ENCODE data around the gene IGSF10. TPM values are rescaled to one million over a fixed set of nuclear protein-coding genes. Genes with fewer than 3 reads are reported as not detected.

Gene IGSF10
- polyA plus RNA-seq, 3 donors, result 0.56 to 0.90 (median 0.74) TPM

DNA sequence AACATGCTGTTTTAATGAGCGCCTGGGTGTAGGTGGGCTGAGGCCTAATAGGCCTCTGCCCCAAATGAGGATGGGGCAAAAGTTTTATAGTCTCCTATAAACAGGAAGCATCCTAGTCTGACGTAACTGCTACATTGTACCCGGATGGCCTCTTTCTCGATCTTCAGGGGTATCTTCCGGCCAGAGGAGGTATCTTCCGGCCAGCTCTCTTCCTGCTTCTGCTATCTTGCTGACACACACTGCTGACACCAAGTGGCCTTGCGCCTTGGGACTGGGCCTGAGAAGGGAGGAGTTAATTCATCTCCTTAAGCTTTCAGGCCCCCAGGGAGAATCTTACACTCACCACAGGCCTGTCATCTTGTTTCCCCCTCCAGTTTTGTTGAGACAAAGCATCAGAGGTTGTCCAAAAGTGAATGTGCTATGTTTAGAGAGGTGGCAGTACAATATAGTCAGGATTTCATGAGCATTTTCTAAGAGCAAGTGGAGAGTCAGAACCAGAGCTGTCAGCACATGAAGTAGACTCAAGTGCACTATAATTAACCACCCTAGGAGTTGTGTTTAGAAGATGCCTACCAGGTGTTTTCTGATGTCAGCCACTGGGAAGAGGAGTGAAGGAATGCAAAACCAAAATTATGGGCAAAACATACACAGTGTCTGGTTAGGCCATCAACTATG is 15.6 kb upstream of the IGSF10 start:
- 59 to 87% (median 66%) methylated on average over 7 of the region's 7 CpGs for WGBS, 3 donors
- H3K27ac ChIP-seq (ENCODE audit: low read depth, low read length), result no peak overlapping the region

DNA sequence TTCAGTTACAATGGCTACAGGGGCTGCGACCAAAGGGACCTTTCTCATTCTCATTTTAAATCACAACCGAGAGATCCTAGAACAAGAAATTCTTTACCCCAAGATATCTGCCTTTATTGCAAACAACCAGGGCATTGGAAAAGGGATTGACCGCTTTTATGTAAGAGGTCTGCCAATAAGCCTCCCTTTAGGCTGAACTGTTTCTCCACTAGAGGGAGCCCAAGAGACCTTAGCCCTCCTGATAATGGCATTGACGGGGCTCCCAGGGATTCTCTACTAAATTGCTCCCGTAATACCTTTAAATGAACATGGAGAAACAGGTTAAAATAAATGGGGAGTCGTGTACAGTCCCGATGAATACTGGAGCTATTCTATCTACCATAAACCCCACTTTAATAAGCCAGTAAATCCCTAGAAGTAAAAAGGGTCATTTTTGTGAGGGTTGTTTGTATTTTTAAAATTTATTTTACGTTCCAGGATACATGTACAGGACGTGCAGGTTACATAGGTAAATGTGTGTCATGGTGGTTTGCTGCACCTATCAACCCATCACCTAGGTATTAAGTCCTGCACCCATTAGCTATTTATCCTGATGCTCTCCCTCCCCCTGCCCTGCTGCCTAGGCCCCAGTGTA is 7.5 kb upstream of the IGSF10 start:
- 42 to 61% (median 61%) methylated on average over 9 of the region's 9 CpGs for WGBS, 3 donors
- H3K27ac ChIP-seq (ENCODE audit: low read depth, low read length), result no peak overlapping the region

DNA sequence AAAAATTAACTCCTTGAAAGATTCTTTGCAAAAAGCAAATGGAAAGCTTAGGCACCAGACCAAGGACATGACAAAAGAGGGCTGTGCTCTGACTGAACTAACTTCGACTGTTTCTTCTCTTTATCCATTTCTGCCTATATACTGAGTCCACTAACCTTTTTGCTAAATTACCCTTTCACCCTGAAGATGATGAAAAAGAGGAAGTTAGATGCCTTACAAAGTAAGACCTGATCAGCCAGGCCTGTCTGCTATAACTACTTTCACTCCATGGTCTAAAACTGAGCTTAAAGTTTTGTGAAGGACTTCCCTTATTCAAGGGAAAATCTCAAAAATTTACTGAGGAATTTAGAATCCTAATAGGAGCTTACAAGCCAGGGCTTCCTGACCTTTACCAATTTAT is 6.2 kb upstream of the IGSF10 start:
- H3K27ac ChIP-seq (ENCODE audit: low read depth, low read length), result no peak overlapping the region
- WGBS, 3 donors, result 81 to 87% (median 85%) methylated on average over 1 of the region's 1 CpG

- no peak overlapping the region for H3K27ac ChIP-seq (ENCODE audit: low read depth, low read length)
- 77 to 84% (median 82%) methylated on average over 1 of the region's 1 CpG for WGBS, 3 donors
Measured at GRCh38 chr3:151462991-151463390, 2.1 kb upstream of the IGSF10 start.

DNA sequence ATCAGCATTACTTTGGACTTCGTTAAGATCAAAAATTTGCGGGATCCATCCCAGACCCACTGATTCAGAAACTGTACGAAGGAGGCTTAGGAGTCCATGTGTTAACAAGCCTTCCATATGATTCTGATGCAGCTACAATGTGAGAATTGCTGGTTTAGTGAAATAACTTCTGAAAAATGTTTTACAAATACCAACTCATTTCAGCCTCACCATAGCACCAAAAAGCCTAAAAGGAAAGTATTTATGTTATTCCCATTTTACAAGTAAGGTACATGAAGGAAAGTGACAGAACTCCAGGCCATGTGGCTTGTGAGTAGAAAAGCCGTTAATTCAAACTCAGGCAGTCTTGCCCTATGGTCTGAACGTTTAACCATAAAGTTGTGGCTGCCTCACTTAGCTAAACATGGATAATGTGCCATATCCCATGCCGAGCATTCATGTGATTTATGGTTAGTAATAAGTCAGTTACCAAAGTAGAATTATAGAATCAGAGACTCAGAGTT is 1.5 kb upstream of the IGSF10 start:
- 89 to 93% (median 93%) methylated on average over 6 of the region's 6 CpGs for WGBS, 3 donors
- no peak overlapping the region for H3K27ac ChIP-seq (ENCODE audit: low read depth, low read length)

DNA sequence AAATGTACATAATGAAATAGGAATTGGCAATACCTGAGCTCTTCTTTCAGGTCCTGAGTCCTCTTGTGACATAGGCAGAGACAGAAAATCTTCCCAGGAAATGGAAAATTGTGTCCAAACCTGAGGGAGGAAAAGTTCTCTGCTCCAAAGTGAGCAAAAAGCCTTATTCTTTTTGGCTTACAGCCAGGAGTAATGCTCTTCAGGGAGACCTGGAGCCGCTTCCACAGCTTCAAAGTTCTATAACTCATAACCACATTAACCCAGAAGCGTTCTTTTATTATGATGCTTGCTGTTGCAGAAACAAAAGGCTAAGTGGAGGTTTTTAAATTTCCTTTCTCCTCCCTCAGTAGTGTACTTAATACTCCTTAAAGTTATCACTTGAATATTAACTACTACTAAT is 633 bp downstream of the IGSF10 start:
- 32 to 46% (median 33%) methylated on average over 2 of the region's 2 CpGs for WGBS, 3 donors
- H3K27ac ChIP-seq (ENCODE audit: low read depth, low read length), result no peak overlapping the region

- 35 to 60% (median 54%) methylated on average over 3 of the region's 3 CpGs for whole genome bisulfite sequencing, 3 donors
- H3K27ac ChIP-seq (ENCODE audit: low read depth, low read length), result no peak overlapping the region
Measured at GRCh38 chr3:151459358-151459757, 1.5 kb downstream of the IGSF10 start.

DNA sequence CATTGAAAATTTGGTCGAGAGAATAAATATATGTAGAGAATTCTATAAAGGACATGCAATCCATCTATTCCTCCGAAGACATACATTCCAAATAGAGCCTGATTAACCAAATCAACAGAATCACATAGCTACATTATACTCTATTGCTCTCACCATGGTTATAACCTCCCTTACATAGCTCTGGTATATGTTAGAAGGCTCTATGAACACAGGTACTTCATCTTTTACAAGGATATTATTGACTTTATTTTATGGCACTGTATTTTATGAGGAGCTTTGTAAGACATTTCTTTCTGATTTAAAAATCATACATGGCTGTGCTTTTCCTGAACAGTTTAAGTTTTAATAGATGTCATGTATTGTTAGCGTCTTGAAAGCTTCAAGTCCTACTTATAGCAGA is 4.8 kb downstream of the IGSF10 start:
- H3K27ac ChIP-seq (ENCODE audit: low read depth, low read length), result no peak overlapping the region
- 86 to 95% (median 95%) methylated on average over 3 of the region's 3 CpGs for WGBS, 3 donors

- WGBS, 3 donors, result 48 to 67% (median 59%) methylated on average over 2 of the region's 2 CpGs
- H3K27ac ChIP-seq (ENCODE audit: low read depth, low read length), result no peak overlapping the region
Measured at GRCh38 chr3:151452841-151453240, 8.0 kb downstream of the IGSF10 start.

DNA sequence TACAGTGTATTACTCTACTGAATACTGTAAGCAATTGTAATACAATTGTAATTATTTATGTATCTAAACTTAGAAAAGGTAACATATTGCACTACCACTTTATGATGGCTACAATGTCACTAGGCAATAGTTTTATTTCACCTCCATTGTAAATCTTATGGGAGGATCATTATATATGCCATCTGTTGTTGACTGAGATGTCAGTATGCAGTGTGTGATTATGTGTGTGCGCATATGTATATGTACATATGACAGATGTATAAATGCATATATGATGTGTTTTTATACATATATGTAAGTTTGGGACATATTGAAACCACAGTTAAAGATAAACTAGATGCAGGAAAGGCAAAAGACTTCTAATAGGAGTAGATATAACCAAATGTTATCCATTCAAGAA is 8.5 kb downstream of the IGSF10 start:
- no peak overlapping the region for H3K27ac ChIP-seq (ENCODE audit: low read depth, low read length)
- WGBS, 3 donors, result 0 to 44% (median 35%) methylated on average over 1 of the region's 1 CpG

- H3K27ac ChIP-seq (ENCODE audit: low read depth, low read length), result no peak overlapping the region
- 56 to 59% (median 57%) methylated on average over 3 of the region's 3 CpGs for WGBS, 3 donors
Measured at GRCh38 chr3:151446002-151446340, 14.9 kb downstream of the IGSF10 start.

DNA sequence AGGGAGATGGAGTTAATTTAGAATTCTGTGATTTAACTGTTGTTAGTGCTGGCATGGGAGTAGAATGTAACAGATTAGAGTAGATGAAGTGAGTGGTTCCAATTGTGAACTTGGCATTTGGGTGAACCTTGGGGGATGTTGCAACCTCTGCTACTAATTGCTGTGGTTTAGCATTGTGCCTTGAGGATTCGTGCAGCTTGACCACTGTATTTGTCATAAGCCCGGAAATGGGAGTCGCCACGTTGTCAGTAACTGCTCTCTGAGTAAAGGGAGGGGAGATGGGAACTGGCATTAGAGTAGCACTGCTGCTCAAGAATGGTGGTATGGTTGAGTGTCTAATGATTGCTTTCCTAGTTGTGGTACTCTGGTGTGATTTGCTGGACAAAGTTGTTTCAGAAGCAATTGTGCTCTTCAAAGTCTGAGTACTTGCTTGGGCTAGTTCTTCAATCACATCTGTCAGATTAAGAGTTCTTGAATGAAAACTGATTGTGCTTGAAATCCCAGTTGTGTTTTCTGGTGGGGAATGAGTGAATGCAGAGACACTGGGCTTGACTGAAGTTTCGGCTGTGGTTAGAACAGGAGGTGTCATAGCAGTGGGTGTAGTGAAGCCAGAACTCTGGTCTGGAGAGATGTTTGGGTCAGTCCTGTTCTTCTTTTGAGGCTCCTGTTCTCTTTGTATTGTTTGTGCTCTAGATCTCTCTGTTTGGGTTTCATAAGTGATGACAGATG is 15.4 kb downstream of the IGSF10 start:
- WGBS, 3 donors, result 52 to 79% (median 57%) methylated on average over 5 of the region's 5 CpGs

GRCh38 chr3:151443583-151443982 is 17.3 kb downstream of the IGSF10 start:
- WGBS, 3 donors, result 79 to 87% (median 86%) methylated on average over 7 of the region's 7 CpGs
- H3K27ac ChIP-seq (ENCODE audit: low read depth, low read length), result no peak overlapping the region

More for the DNA sequence above, 15.4 kb downstream of the IGSF10 start:
- no peak overlapping the region for H3K27ac ChIP-seq (ENCODE audit: low read depth, low read length)

GRCh38 chr3:151440940-151441339 is 19.9 kb downstream of the IGSF10 start:
- 82 to 95% (median 92%) methylated on average over 1 of the region's 1 CpG for WGBS, 3 donors
- no peak overlapping the region for H3K27ac ChIP-seq (ENCODE audit: low read depth, low read length)

- 25 to 39% (median 37%) methylated on average over 3 of the region's 3 CpGs for WGBS, 3 donors
- H3K27ac ChIP-seq (ENCODE audit: low read depth, low read length), result no peak overlapping the region
Measured at GRCh38 chr3:151439652-151440125, 21.2 kb downstream of the IGSF10 start.

GRCh38 chr3:151437906-151438305 is 23.0 kb downstream of the IGSF10 start:
- WGBS, 3 donors, result 92 to 95% (median 94%) methylated on average over 6 of the region's 6 CpGs
- no peak overlapping the region for H3K27ac ChIP-seq (ENCODE audit: low read depth, low read length)

- 75 to 86% (median 83%) methylated on average over 8 of the region's 8 CpGs for WGBS, 3 donors
- no peak overlapping the region for H3K27ac ChIP-seq (ENCODE audit: low read depth, low read length)
Measured at GRCh38 chr3:151436675-151437446, 24.0 kb downstream of the IGSF10 start.

GRCh38 chr3:151434151-151434890 is 26.5 kb downstream of the IGSF10 start:
- WGBS, 3 donors, result 44 to 59% (median 59%) methylated on average over 1 of the region's 1 CpG
- H3K27ac ChIP-seq (ENCODE audit: low read depth, low read length), result no peak overlapping the region

Data from adipose tissue (tissue), 3 donors.